Activated CD8-positive, alpha-beta T cell treated with anti-CD3 and anti-CD28 coated beads for 36 hours (primary cell): ENCODE data around the gene FGF10. TPM values are rescaled to one million over a fixed set of nuclear protein-coding genes. Genes with fewer than 3 reads are reported as not detected.

ENCODE experiments used
- ATAC-seq: fragments of 200-7000 bp; cut with Tn5 transposase; one replicate; pipeline ENCODE4 v1.10.0; 2021; ENCODE audit warnings: mild to moderate bottlenecking, moderate library complexity
- CTCF ChIA-PET: fragments of 350-600 bp; sonication (Branson Sonifier 250); formaldehyde crosslinking; loops from one replicate; lab custom pipeline; 2021; ENCODE audit warnings: antibody characterized with exemption; lab: Charles Lee
- POLR2A ChIA-PET: fragments of 350-600 bp; sonication (Branson Sonifier 250); formaldehyde crosslinking; loops from one replicate; lab custom pipeline; 2021; ENCODE audit warnings: antibody characterized with exemption; lab: Charles Lee
- DNase-seq: peaks from one replicate; pipeline ENCODE4 v3.0.0-alpha.2; 2020
- H3K27ac Mint-ChIP-seq: one replicate; pipeline ENCODE4 v1.8.0; 2021; ENCODE audit warnings: mild to moderate bottlenecking, mixed read lengths
- H3K27me3 Mint-ChIP-seq: one replicate; pipeline ENCODE4 v1.8.0; 2021; ENCODE audit warnings: mixed read lengths
- H3K36me3 Mint-ChIP-seq: one replicate; pipeline ENCODE4 v1.8.0; 2021; ENCODE audit warnings: low read depth, mixed read lengths
- H3K4me1 Mint-ChIP-seq: one replicate; pipeline ENCODE4 v1.8.0; 2021; ENCODE audit warnings: low read depth, mixed read lengths
- H3K4me3 Mint-ChIP-seq: one replicate; pipeline ENCODE4 v1.8.0; 2021; ENCODE audit warnings: mild to moderate bottlenecking, moderate library complexity, mixed read lengths
- H3K9me3 Mint-ChIP-seq: one replicate; pipeline ENCODE4 v1.8.0; 2021; ENCODE audit warnings: mixed read lengths
- intact Hi-C: fragments of 100-400 bp; cut with micrococcal nuclease; formaldehyde crosslinking; loops from one replicate; pipeline ENCODE4 v1.10.0; 2022
- total RNA-seq, 2 experiments: library from RNA; stranded (reverse); gene quantifications; one replicate each; pipeline ENCODE4 v1.2.3, GENCODE V29; 2021
- TF ChIP-seq, protein P1 (sequence below): fragments of 200-600 bp; IDR thresholded peaks from one replicate; pipeline ENCODE4 v1.8.0; 2022; ENCODE audit warnings: antibody characterized with exemption, mild to moderate bottlenecking

The FGF10 gene
- total RNA-seq, 2 experiments from 2014 or later = not detected

- POLR2A ChIA-PET = no interaction called here
- CTCF ChIA-PET = no interaction called here
- H3K4me3 Mint-ChIP-seq = no peak overlapping the region
- no peaks in the 10 kb centered on the region for H3K27me3 Mint-ChIP-seq
- no peak for DNase-seq
- H3K9me3 Mint-ChIP-seq = peaks cover 5% of the 10 kb centered on the region
- H3K27ac Mint-ChIP-seq = no peak overlapping the region
- intact Hi-C loops = no loop called here
- TF ChIP-seq, protein P1, sequence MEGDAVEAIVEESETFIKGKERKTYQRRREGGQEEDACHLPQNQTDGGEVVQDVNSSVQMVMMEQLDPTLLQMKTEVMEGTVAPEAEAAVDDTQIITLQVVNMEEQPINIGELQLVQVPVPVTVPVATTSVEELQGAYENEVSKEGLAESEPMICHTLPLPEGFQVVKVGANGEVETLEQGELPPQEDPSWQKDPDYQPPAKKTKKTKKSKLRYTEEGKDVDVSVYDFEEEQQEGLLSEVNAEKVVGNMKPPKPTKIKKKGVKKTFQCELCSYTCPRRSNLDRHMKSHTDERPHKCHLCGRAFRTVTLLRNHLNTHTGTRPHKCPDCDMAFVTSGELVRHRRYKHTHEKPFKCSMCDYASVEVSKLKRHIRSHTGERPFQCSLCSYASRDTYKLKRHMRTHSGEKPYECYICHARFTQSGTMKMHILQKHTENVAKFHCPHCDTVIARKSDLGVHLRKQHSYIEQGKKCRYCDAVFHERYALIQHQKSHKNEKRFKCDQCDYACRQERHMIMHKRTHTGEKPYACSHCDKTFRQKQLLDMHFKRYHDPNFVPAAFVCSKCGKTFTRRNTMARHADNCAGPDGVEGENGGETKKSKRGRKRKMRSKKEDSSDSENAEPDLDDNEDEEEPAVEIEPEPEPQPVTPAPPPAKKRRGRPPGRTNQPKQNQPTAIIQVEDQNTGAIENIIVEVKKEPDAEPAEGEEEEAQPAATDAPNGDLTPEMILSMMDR = no peak
- no peak for ATAC-seq
- H3K36me3 Mint-ChIP-seq = no peaks in the 10 kb centered on the region
- H3K4me1 Mint-ChIP-seq = no peaks in the 10 kb centered on the region
These were observed 131.4 kb downstream of the FGF10 start for GRCh38 chr5:44257653-44258365.

DNA sequence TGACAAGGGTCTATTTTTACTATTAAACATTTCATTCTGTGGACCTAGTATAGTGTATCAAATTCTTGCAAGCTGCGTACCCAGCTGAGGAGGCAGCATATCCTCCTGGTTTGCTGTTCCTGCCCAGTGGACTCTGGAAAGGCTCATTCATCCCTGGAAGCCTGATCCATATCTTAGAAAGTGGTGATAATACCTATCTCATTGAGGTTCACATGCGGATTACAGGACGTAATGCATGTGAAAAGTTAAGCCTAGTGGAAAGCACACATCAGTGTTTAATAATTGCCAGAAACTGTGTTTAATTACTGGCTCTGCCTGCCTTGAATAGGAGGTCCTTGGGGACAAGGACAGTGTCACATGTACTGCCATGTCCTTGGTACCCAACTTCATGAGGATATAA is 132.0 kb downstream of the FGF10 start:
- no peak for DNase-seq
- Mint-ChIP-seq H3K36me3 (no peaks in the 10 kb centered on the region), H3K4me3 (no peak overlapping the region), H3K4me1 (no peaks in the 10 kb centered on the region), H3K27me3 (no peaks in the 10 kb centered on the region), H3K27ac (no peak overlapping the region), H3K9me3 (peaks cover 2% of the 10 kb centered on the region)
- intact Hi-C loops = no loop called here
- no peak for ATAC-seq
- ChIA-PET POLR2A (no interaction called here), CTCF (no interaction called here)
- TF ChIP-seq, protein P1 = no peak
